ENCODE results near the gene FCN2.

The FCN2 gene

DNA sequence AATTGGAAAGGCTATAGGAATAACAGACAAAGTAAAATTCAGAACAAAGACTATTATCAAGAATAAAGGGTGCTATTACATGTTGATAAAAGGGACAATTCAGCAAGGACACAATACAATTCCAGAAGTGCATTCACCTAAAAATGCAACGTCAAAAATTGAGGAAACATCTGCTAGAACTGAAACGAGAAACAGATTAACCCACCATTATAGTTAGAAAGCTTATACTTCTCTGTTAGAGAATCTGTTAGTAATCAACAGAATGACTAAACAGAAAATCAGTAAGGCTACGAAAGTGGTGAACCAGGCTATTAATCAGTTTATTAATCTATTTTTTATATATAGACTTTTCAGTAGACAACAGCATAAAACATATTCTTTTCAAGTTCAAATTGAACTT, 22.3 kb downstream of the FCN2 start:
- Histone ChIP-seq H3K27ac (ENCODE audit: low read depth, low read length) (no peak overlapping the region), H3K9ac (ENCODE audit: low read length in 5 of 5) (no peak overlapping the region), H3K4me3 (ENCODE audit: low read depth in 1 of 5, low read length in 5 of 5) (no peak overlapping the region), H3K27me3 (ENCODE audit: control insufficient read depth in 5 of 5, insufficient read depth in 4 of 5, low read length in 5 of 5) (peaks cover 0 to 4% (median 0%) of the 10 kb centered on the region in 5 donors), H3K36me3 (ENCODE audit: control insufficient read depth in 5 of 5, insufficient read depth in 5 of 5, low read length in 5 of 5) (no peaks in the 10 kb centered on the region), H3K4me1 (ENCODE audit: control insufficient read depth in 5 of 5, insufficient read depth in 5 of 5, low read length in 5 of 5) (peaks cover 0 to 9% (median 2%) of the 10 kb centered on the region in 5 donors), H3K9me3 (ENCODE audit: control insufficient read depth in 5 of 5, low read length in 5 of 5) (peaks cover 0 to 4% (median 2%) of the 10 kb centered on the region in 5 donors)

DNA sequence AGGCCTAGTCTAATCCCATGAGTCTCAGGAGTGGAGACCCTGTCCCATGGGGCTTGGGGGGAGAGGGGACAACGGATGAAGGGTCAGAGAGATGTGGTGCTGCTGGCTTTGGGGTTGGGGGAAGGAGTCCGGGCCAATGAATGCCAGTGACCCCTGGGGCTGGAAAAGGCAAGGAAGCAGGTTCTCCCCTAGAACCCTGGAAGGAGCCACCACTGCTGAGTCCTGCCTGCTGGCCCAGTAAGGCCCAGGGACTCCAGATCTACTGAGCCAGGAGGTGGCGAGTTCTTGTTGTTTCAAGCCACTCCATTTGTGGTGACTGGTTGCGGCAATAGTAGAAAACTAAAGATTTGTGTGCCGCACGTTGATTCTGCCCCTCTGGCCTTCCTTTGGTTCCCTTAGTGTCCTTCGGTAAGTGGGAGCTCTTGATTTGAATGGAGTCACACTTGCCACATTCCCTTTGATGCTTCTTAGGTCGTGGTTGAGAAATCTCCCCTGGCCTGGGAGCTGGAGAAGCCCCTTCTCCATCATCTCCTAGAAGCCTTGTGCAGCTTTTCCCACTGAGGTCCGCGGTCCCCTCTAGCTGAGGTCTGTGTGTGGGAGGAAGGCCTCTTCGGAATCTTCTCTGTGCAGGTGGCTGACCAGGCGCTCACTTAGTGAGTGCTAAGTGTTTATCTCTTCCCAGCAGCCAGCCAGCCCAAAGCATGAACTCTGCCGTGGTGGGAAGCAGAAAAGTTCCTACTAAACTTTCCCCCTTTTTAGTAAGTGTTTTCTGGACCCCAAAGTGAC, 28.1 kb downstream of the FCN2 start:
- no peak overlapping the region for H3K9ac ChIP-seq (ENCODE audit: low read length in 5 of 5)
- H3K36me3 ChIP-seq (ENCODE audit: control insufficient read depth in 5 of 5, insufficient read depth in 5 of 5, low read length in 5 of 5) = no peaks in the 10 kb centered on the region
- H3K4me1 ChIP-seq (ENCODE audit: control insufficient read depth in 5 of 5, insufficient read depth in 5 of 5, low read length in 5 of 5) = no peaks in the 10 kb centered on the region
- H3K4me3 ChIP-seq (ENCODE audit: low read depth in 1 of 5, low read length in 5 of 5) = no peak overlapping the region
- H3K27me3 ChIP-seq (ENCODE audit: control insufficient read depth in 5 of 5, insufficient read depth in 4 of 5, low read length in 5 of 5) = peaks cover 0 to 7% (median 0%) of the 10 kb centered on the region in 5 donors
- H3K9me3 ChIP-seq (ENCODE audit: control insufficient read depth in 5 of 5, low read length in 5 of 5) = no peaks in the 10 kb centered on the region
- H3K27ac ChIP-seq (ENCODE audit: low read depth, low read length) = no peak overlapping the region

GRCh38 chr9:134909511-134910481, 29.2 kb downstream of the FCN2 start:
- Histone ChIP-seq H3K27me3 (ENCODE audit: control insufficient read depth in 5 of 5, insufficient read depth in 4 of 5, low read length in 5 of 5) (peaks cover 0 to 7% (median 2%) of the 10 kb centered on the region in 5 donors), H3K9ac (ENCODE audit: low read length in 5 of 5) (no peak overlapping the region), H3K36me3 (ENCODE audit: control insufficient read depth in 5 of 5, insufficient read depth in 5 of 5, low read length in 5 of 5) (no peaks in the 10 kb centered on the region), H3K4me1 (ENCODE audit: control insufficient read depth in 5 of 5, insufficient read depth in 5 of 5, low read length in 5 of 5) (no peaks in the 10 kb centered on the region), H3K4me3 (ENCODE audit: low read depth in 1 of 5, low read length in 5 of 5) (no peak overlapping the region), H3K9me3 (ENCODE audit: control insufficient read depth in 5 of 5, low read length in 5 of 5) (no peaks in the 10 kb centered on the region), H3K27ac (ENCODE audit: low read depth, low read length) (no peak overlapping the region)

DNA sequence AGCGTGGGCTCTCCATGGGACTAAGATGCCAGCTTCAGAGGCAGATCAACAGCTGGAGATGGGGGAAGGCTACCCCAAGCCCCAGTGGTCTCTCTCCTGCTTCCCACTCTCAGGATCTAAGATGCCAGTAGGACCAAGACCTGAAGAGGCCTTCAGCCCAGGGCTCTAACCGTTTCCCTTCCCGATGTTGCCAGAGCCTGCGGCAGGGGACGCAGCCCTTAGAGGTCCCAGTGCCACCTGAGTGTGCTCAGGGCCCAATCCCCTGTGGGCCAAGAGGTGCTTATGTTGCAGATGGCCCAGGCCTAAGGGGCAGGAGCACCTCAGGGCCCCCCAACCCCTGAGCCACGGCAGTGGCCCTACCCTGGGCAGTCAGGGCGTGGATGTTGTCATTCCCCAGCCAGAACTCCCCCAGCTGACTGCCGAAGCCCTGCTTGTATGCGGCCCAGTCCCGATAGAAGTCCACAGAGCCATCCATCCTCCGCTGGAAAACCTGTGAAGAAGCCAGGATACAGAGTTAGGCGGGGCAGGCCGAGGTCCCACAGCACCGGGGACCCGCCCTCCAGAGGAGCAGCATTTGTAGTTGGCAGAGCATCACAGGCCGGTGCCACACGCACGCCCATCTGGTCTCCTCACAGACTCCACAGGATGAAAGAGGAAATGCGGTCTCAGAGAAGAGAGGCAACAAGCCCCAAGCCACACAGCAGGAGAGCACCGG, 31.7 kb downstream of the FCN2 start:
- H3K36me3 ChIP-seq (ENCODE audit: control insufficient read depth in 5 of 5, insufficient read depth in 5 of 5, low read length in 5 of 5) = no peaks in the 10 kb centered on the region
- no peaks in the 10 kb centered on the region for H3K9me3 ChIP-seq (ENCODE audit: control insufficient read depth in 5 of 5, low read length in 5 of 5)
- peaks cover 0 to 4% (median under 1%) of the 10 kb centered on the region in 5 donors for H3K4me1 ChIP-seq (ENCODE audit: control insufficient read depth in 5 of 5, insufficient read depth in 5 of 5, low read length in 5 of 5)
- H3K9ac ChIP-seq (ENCODE audit: low read length in 5 of 5) = no peak overlapping the region
- no peak overlapping the region for H3K27ac ChIP-seq (ENCODE audit: low read depth, low read length)
- H3K27me3 ChIP-seq (ENCODE audit: control insufficient read depth in 5 of 5, insufficient read depth in 4 of 5, low read length in 5 of 5) = peaks cover 0 to 7% (median 2%) of the 10 kb centered on the region in 5 donors
- no peak overlapping the region for H3K4me3 ChIP-seq (ENCODE audit: low read depth in 1 of 5, low read length in 5 of 5)

DNA sequence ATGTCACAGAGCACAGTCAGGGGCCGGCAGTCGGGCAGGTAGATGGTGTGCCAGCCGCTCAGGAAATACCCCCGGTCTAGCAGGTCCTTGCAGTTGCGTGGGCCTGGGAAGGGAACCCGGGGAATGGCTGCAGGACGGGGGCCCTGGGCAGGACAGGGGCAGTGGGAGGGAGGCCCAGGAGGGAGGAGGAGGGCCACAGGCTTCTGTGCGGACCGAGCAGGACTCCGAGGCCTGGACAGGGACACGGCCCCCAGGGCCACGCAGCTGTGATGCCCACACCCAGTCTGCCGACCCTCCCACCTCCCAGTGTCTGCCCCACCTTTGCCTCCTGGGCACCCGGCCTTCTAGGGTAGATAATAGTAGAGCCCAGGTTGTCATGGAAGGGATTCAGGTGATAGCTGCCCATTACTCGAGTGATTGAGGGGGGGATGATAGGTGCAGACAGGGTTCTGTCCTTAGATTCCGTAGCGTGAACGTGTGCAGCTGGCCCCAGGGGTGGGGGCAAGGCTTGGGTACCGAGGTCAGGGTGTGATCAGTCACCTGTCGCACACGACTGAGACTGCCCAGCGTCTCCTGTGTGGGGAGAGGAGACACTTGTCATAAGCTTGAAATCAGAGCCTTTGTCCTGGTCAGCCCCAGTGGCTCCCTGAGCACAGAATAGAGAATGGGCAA, 32.6 kb downstream of the FCN2 start:
- Histone ChIP-seq H3K4me1 (ENCODE audit: control insufficient read depth in 5 of 5, insufficient read depth in 5 of 5, low read length in 5 of 5) (peaks cover 2 to 12% (median 7%) of the 10 kb centered on the region in 5 donors), H3K9ac (ENCODE audit: low read length in 5 of 5) (no peak overlapping the region), H3K27ac (ENCODE audit: low read depth, low read length) (no peak overlapping the region), H3K36me3 (ENCODE audit: control insufficient read depth in 5 of 5, insufficient read depth in 5 of 5, low read length in 5 of 5) (no peaks in the 10 kb centered on the region), H3K9me3 (ENCODE audit: control insufficient read depth in 5 of 5, low read length in 5 of 5) (no peaks in the 10 kb centered on the region), H3K27me3 (ENCODE audit: control insufficient read depth in 5 of 5, insufficient read depth in 4 of 5, low read length in 5 of 5) (peaks cover 0 to 7% (median 2%) of the 10 kb centered on the region in 5 donors), H3K4me3 (ENCODE audit: low read depth in 1 of 5, low read length in 5 of 5) (no peak overlapping the region)

DNA sequence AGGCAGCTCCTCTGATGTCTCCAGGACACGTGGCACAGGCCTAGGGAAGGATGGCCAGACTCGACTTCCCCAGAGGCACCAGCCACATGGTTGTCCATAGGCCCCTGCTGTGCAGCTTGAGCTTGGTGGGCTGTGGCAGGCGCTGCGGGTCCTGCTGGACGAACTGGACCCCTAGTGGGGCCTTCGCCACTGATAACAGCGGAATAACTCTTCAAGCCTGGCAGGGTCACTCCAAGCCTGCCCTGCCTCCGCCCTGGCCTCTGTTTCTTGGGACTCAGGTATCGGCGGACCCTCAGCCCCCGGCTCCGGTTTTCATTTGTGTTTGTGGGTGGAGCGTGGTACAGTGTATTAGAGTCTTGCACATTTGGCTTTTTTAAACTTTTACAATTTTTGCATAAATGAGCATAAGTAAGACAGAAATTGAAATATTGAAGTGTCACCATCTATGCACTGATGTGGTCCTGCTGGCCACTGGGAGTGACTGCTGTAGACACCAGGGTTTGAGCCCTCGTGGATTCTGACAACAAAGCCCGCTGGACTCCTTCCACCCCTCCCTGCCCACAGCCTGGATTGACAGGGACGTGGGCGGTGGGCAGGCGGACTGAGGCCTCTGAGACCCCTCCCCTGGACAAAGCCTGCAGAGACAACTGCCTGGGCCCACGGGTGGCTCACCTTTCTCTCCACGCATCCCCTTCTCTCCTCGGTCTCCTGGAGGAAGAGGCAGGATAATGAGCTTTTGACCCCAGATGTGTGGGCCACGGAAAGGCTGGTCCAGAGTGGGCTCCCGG, 33.3 kb downstream of the FCN2 start:
- H3K27me3 ChIP-seq (ENCODE audit: control insufficient read depth in 5 of 5, insufficient read depth in 4 of 5, low read length in 5 of 5) = peaks cover 0 to 7% (median 2%) of the 10 kb centered on the region in 5 donors
- H3K9ac ChIP-seq (ENCODE audit: low read length in 5 of 5) = no peak overlapping the region
- H3K4me3 ChIP-seq (ENCODE audit: low read depth in 1 of 5, low read length in 5 of 5) = no peak overlapping the region
- no peak overlapping the region for H3K27ac ChIP-seq (ENCODE audit: low read depth, low read length)
- no peaks in the 10 kb centered on the region for H3K9me3 ChIP-seq (ENCODE audit: control insufficient read depth in 5 of 5, low read length in 5 of 5)
- peaks cover 2 to 12% (median 7%) of the 10 kb centered on the region in 5 donors for H3K4me1 ChIP-seq (ENCODE audit: control insufficient read depth in 5 of 5, insufficient read depth in 5 of 5, low read length in 5 of 5)
- H3K36me3 ChIP-seq (ENCODE audit: control insufficient read depth in 5 of 5, insufficient read depth in 5 of 5, low read length in 5 of 5) = no peaks in the 10 kb centered on the region

- H3K27me3 ChIP-seq (ENCODE audit: control insufficient read depth in 5 of 5, insufficient read depth in 4 of 5, low read length in 5 of 5) = peaks cover 0 to 7% (median 2%) of the 10 kb centered on the region in 5 donors
- H3K27ac ChIP-seq (ENCODE audit: low read depth, low read length) = no peak overlapping the region
- H3K4me3 ChIP-seq (ENCODE audit: low read depth in 1 of 5, low read length in 5 of 5) = no peak overlapping the region
- peaks cover 0 to 3% (median 0%) of the 10 kb centered on the region in 5 donors for H3K9me3 ChIP-seq (ENCODE audit: control insufficient read depth in 5 of 5, low read length in 5 of 5)
- peaks cover 2 to 12% (median 7%) of the 10 kb centered on the region in 5 donors for H3K4me1 ChIP-seq (ENCODE audit: control insufficient read depth in 5 of 5, insufficient read depth in 5 of 5, low read length in 5 of 5)
- no peaks in the 10 kb centered on the region for H3K36me3 ChIP-seq (ENCODE audit: control insufficient read depth in 5 of 5, insufficient read depth in 5 of 5, low read length in 5 of 5)
- no peak overlapping the region for H3K9ac ChIP-seq (ENCODE audit: low read length in 5 of 5)
These were observed 33.9 kb downstream of the FCN2 start for GRCh38 chr9:134914501-134914834.

- H3K9me3 ChIP-seq (ENCODE audit: control insufficient read depth in 5 of 5, low read length in 5 of 5) = peaks cover 0 to 4% (median 3%) of the 10 kb centered on the region in 5 donors
- peaks cover 2 to 12% (median 7%) of the 10 kb centered on the region in 5 donors for H3K4me1 ChIP-seq (ENCODE audit: control insufficient read depth in 5 of 5, insufficient read depth in 5 of 5, low read length in 5 of 5)
- no peak overlapping the region for H3K27ac ChIP-seq (ENCODE audit: low read depth, low read length)
- H3K4me3 ChIP-seq (ENCODE audit: low read depth in 1 of 5, low read length in 5 of 5) = no peak overlapping the region
- peaks cover 0 to 7% (median 2%) of the 10 kb centered on the region in 5 donors for H3K27me3 ChIP-seq (ENCODE audit: control insufficient read depth in 5 of 5, insufficient read depth in 4 of 5, low read length in 5 of 5)
- no peaks in the 10 kb centered on the region for H3K36me3 ChIP-seq (ENCODE audit: control insufficient read depth in 5 of 5, insufficient read depth in 5 of 5, low read length in 5 of 5)
- H3K9ac ChIP-seq (ENCODE audit: low read length in 5 of 5) = no peak overlapping the region
These were observed 34.7 kb downstream of the FCN2 start for GRCh38 chr9:134915046-134915985.
